Measurements from ENCODE around the gene FAM209B. TPM values are rescaled to one million over a fixed set of nuclear protein-coding genes. Genes with fewer than 3 reads are reported as not detected.
A peak's percentile ranks its signal among the peaks of the same experiment; 100 is the strongest.

The FAM209B gene
- polyA plus RNA-seq, 3 donors, result 0.66 to 1.6 (median 0.84) TPM

DNA sequence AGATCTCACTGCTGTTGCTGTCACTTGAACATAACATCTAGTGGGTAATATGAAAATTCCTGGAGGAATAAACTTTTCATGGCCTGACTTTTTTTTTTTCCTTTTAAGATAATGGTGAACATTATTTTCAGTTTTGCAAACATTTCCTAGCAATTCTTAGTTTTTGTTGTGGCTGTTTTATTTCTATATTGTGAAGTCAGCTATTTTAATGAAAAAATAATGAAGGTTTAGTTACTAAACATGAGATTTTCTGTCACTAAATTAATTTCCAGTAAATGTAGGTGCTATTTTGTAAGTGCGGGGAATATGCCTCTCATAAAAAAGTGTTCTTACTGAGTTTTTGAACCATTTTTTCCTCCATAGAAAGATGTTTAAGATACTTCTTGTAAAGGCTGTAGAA lies 31.9 kb upstream of the FAM209B start:
- DNase-seq, result no peak
- Mint-ChIP-seq H3K4me1 (no peaks in the 10 kb centered on the region), H3K27me3 (ENCODE audit: low read depth in 3 of 3) (no peaks in the 10 kb centered on the region), H3K36me3 (peaks cover 36 to 79% of the 10 kb centered on the region in 2 donors), H3K9me3 (peaks cover 0 to 7% (median 1%) of the 10 kb centered on the region in 7 donors), H3K27ac (no peak overlapping the region), H3K4me3 (no peak overlapping the region)
- Histone ChIP-seq H3K79me2 (ENCODE audit: insufficient read depth, low read length) (peaks cover 6% of the 10 kb centered on the region), H4K20me1 (ENCODE audit: insufficient read depth, low read length) (peaks cover 46% of the 10 kb centered on the region), H3K4me2 (replicated peaks; ENCODE audit: extremely low read depth, low read length, poor library complexity, severe bottlenecking) (no peak overlapping the region), H3K27me3 (ENCODE audit: control insufficient read depth in 2 of 2, insufficient read depth in 2 of 2, low read length in 2 of 2) (no peaks in the 10 kb centered on the region), H3K4me3 (replicated peaks in 1 of 3; ENCODE audit: low read depth in 2 of 3, low read length in 3 of 3) (no peak overlapping the region), H3K9ac (ENCODE audit: insufficient read depth, low read length, poor library complexity, severe bottlenecking) (no peak overlapping the region), H3K27ac (ENCODE audit: low read depth in 1 of 2, low read length in 2 of 2) (no peak overlapping the region), H3K4me1 (ENCODE audit: control insufficient read depth in 1 of 2, insufficient read depth in 2 of 2, low read length in 2 of 2) (no peaks in the 10 kb centered on the region), H3K36me3 (replicated peaks in 1 of 2; ENCODE audit: control insufficient read depth in 1 of 2, insufficient read depth in 2 of 2, low read length in 2 of 2) (peaks cover 31 to 67% of the 10 kb centered on the region in 2 donors), H3K9me3 (replicated peaks in 1 of 2; ENCODE audit: control insufficient read depth in 1 of 2, insufficient read depth in 1 of 2, low read length in 2 of 2) (no peaks in the 10 kb centered on the region), H2AFZ (ENCODE audit: insufficient read depth, low read depth, low read length, poor library complexity, severe bottlenecking) (no peak overlapping the region)
- intact Hi-C loops (cut with micrococcal nuclease), result no loop called here
- no CpG with 5 or more reads among the region's 1 CpG for WGBS (ENCODE audit: insufficient coverage)
- TF ChIP-seq, protein P1, sequence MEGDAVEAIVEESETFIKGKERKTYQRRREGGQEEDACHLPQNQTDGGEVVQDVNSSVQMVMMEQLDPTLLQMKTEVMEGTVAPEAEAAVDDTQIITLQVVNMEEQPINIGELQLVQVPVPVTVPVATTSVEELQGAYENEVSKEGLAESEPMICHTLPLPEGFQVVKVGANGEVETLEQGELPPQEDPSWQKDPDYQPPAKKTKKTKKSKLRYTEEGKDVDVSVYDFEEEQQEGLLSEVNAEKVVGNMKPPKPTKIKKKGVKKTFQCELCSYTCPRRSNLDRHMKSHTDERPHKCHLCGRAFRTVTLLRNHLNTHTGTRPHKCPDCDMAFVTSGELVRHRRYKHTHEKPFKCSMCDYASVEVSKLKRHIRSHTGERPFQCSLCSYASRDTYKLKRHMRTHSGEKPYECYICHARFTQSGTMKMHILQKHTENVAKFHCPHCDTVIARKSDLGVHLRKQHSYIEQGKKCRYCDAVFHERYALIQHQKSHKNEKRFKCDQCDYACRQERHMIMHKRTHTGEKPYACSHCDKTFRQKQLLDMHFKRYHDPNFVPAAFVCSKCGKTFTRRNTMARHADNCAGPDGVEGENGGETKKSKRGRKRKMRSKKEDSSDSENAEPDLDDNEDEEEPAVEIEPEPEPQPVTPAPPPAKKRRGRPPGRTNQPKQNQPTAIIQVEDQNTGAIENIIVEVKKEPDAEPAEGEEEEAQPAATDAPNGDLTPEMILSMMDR (IDR thresholded peaks at IDR 0.05), result no peak

DNA sequence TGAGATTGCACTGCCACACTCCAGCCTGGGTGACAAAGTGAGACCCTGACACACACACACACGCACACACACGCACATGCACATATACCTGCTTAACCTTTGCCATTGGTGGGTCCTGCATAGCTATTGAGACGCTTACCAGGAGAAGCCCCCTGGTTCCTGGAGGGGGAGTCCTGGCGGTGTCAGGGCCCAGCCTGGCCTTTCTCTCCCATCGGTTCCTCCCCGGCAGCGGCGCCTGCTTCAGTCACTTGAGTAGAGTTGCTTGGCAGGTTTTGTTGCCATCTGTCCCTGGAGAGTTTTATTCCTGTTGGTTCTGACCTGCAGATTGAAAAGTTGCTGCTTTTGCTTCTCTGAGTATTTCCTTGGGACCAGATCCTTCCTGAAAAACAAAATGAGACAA lies 29.1 kb upstream of the FAM209B start:
- H3K9ac ChIP-seq (ENCODE audit: insufficient read depth, low read length, poor library complexity, severe bottlenecking), result no peak overlapping the region
- H3K9me3 Mint-ChIP-seq, result no peaks in the 10 kb centered on the region
- WGBS (ENCODE audit: insufficient coverage), result 100% methylated on average over 5 of the region's 8 CpGs
- peaks cover 9% of the 10 kb centered on the region for H3K79me2 ChIP-seq (ENCODE audit: insufficient read depth, low read length)
- no peak overlapping the region for H2AFZ ChIP-seq (ENCODE audit: insufficient read depth, low read depth, low read length, poor library complexity, severe bottlenecking)
- H3K4me1 Mint-ChIP-seq, result no peaks in the 10 kb centered on the region
- H3K36me3 Mint-ChIP-seq, result peaks cover 28 to 79% of the 10 kb centered on the region in 2 donors
- no peak overlapping the region for H3K27ac ChIP-seq (ENCODE audit: low read depth in 1 of 2, low read length in 2 of 2)
- no peak overlapping the region for H3K4me3 Mint-ChIP-seq
- no peak overlapping the region for H3K4me3 ChIP-seq (replicated peaks in 1 of 3; ENCODE audit: low read depth in 2 of 3, low read length in 3 of 3)
- peaks cover 13 to 66% of the 10 kb centered on the region in 2 donors for H3K36me3 ChIP-seq (replicated peaks in 1 of 2; ENCODE audit: control insufficient read depth in 1 of 2, insufficient read depth in 2 of 2, low read length in 2 of 2)
- H3K27ac Mint-ChIP-seq, result peak overlapping the region in 1 of 7 donors; percentile 41
- intact Hi-C loops (cut with micrococcal nuclease), result no loop called here
- no peak for DNase-seq
- H3K9me3 ChIP-seq (replicated peaks in 1 of 2; ENCODE audit: control insufficient read depth in 1 of 2, insufficient read depth in 1 of 2, low read length in 2 of 2), result no peaks in the 10 kb centered on the region
- H3K27me3 Mint-ChIP-seq (ENCODE audit: low read depth in 3 of 3), result no peaks in the 10 kb centered on the region
- H3K4me1 ChIP-seq (ENCODE audit: control insufficient read depth in 1 of 2, insufficient read depth in 2 of 2, low read length in 2 of 2), result no peaks in the 10 kb centered on the region
- peaks cover 65% of the 10 kb centered on the region for H4K20me1 ChIP-seq (ENCODE audit: insufficient read depth, low read length)
- no peak overlapping the region for H3K4me2 ChIP-seq (replicated peaks; ENCODE audit: extremely low read depth, low read length, poor library complexity, severe bottlenecking)
- TF ChIP-seq, protein P1 (IDR thresholded peaks at IDR 0.05), result no peak
- H3K27me3 ChIP-seq (ENCODE audit: control insufficient read depth in 2 of 2, insufficient read depth in 2 of 2, low read length in 2 of 2), result no peaks in the 10 kb centered on the region

Data from CD14-positive monocyte (primary cell).